B cell (primary cell): Measurements from ENCODE around the gene TUT4. TPM values are rescaled to one million over a fixed set of nuclear protein-coding genes. Genes with fewer than 3 reads are reported as not detected.

ENCODE experiments used
- ATAC-seq: fragments of 200-7000 bp; cut with Tn5 transposase; one replicate; pipeline ENCODE4 v1.10.0; 2021; ENCODE audit warnings: low read depth, mild to moderate bottlenecking, moderate number of reproducible peaks, moderate library complexity
- CTCF ChIA-PET: fragments of 350-600 bp; sonication (Branson Sonifier 250); formaldehyde crosslinking; loops from one replicate; lab custom pipeline; 2021; ENCODE audit warnings: antibody characterized with exemption, inconsistent platforms; lab: Charles Lee
- POLR2A ChIA-PET: fragments of 350-600 bp; sonication (Branson Sonifier 250); formaldehyde crosslinking; loops from one replicate; lab custom pipeline; 2021; ENCODE audit warnings: antibody characterized with exemption; lab: Charles Lee
- DNase-seq: peaks from one replicate; pipeline ENCODE4 v3.0.0; 2013
- H2AFZ ChIP-seq: 2 replicates; pipeline ENCODE4 v1.6.1; 2012; ENCODE audit warnings: mild to moderate bottlenecking, low read depth, low read length; ENCODE audit not compliant: insufficient read depth, poor library complexity, severe bottlenecking
- H3K27ac ChIP-seq, 2 donors: 1 replicate in 1 of 2; 2 replicates in 1 of 2; pipeline ENCODE4 v1.5.1; 2012 to 2013; ENCODE audit warnings: low read length in 2 of 2, mild to moderate bottlenecking in 2 of 2, moderate library complexity in 1 of 2
- H3K27me3 ChIP-seq, 4 experiments: fragments of 200-600 bp in 1 of 4; sonication (generic) in 1 of 4; replicated peaks in 1 of 4; 1 replicate in 2 of 4; 2 replicates in 2 of 4; pipeline versions ENCODE4 v1.6.1 to v1.7.0; 2013 to 2016; ENCODE audit warnings: low read length in 3 of 4, mild to moderate bottlenecking in 2 of 4, mixed read lengths in 1 of 4, moderate library complexity in 1 of 4; ENCODE audit not compliant: insufficient read depth in 4 of 4, control insufficient read depth in 3 of 4; ENCODE audit errors: control extremely low read depth in 1 of 4
- H3K36me3 ChIP-seq, 2 experiments: replicated peaks in 1 of 2; 1 replicate in 1 of 2; 2 replicates in 1 of 2; pipeline versions ENCODE4 v1.6.1 to v1.7.1; 2013; ENCODE audit warnings: low read length in 1 of 2; ENCODE audit not compliant: insufficient read depth in 2 of 2, control insufficient read depth in 1 of 2; ENCODE audit errors: control extremely low read depth in 1 of 2, extremely low read depth in 1 of 2
- H3K4me1 ChIP-seq, 2 donors: fragments of 200-600 bp in 1 of 2; sonication (generic) in 1 of 2; 1 replicate in 1 of 2; 2 replicates in 1 of 2; pipeline versions ENCODE4 v1.5.1 to v1.6.1; 2013 to 2017; ENCODE audit warnings: low read length in 2 of 2; ENCODE audit not compliant: control insufficient read depth in 2 of 2, insufficient read depth in 2 of 2
- H3K4me2 ChIP-seq: replicated peaks from 2 replicates; pipeline ENCODE3; 2012; ENCODE audit warnings: mild to moderate bottlenecking, low read depth, low read length; ENCODE audit not compliant: poor library complexity, severe bottlenecking
- H3K4me3 ChIP-seq, 5 experiments: fragments of 200-600 bp in 1 of 5; sonication (generic) in 1 of 5; 1 replicate in 3 of 5; 2 replicates in 2 of 5; pipeline versions ENCODE4 v1.5.1 to v1.7.0; 2011 to 2016; ENCODE audit warnings: low read length in 4 of 5, mild to moderate bottlenecking in 4 of 5, low read depth in 2 of 5, control low read depth in 1 of 5, moderate library complexity in 1 of 5; ENCODE audit not compliant: insufficient read depth in 1 of 5; ENCODE audit errors: control extremely low read depth in 1 of 5, extremely low read depth in 1 of 5
- H3K79me2 ChIP-seq: fragments of 200-600 bp; sonication (generic); one replicate; pipeline ENCODE4 v1.6.0; 2016; ENCODE audit warnings: low read length; ENCODE audit not compliant: control insufficient read depth, insufficient read depth
- H3K9ac ChIP-seq: fragments of 200-600 bp; sonication (generic); 2 replicates; pipeline ENCODE4 v1.6.1; 2017; ENCODE audit warnings: mild to moderate bottlenecking, low read length, moderate library complexity
- H3K9me3 ChIP-seq, 3 donors: one replicate each; pipeline versions ENCODE4 v1.6.1 to v1.7.1; 2013; ENCODE audit warnings: low read length in 2 of 3; ENCODE audit not compliant: control insufficient read depth in 2 of 3, insufficient read depth in 1 of 3; ENCODE audit errors: control extremely low read depth in 1 of 3
- H4K20me1 ChIP-seq: 2 replicates; pipeline ENCODE4 v1.6.0; 2012; ENCODE audit warnings: mild to moderate bottlenecking, low read length; ENCODE audit not compliant: insufficient read depth, control insufficient read depth, poor library complexity, severe bottlenecking
- H3K27ac Mint-ChIP-seq: one replicate; pipeline ENCODE4 v1.8.0; 2021; ENCODE audit warnings: mixed read lengths
- H3K27me3 Mint-ChIP-seq: one replicate; pipeline ENCODE4 v1.8.0; 2021; ENCODE audit warnings: mixed read lengths
- H3K4me1 Mint-ChIP-seq: one replicate; pipeline ENCODE4 v1.8.0; 2021; ENCODE audit warnings: mixed read lengths
- H3K4me3 Mint-ChIP-seq: one replicate; pipeline ENCODE4 v1.8.0; 2021; ENCODE audit warnings: mixed read lengths
- H3K9me3 Mint-ChIP-seq: one replicate; pipeline ENCODE4 v1.8.0; 2022; ENCODE audit warnings: mixed read lengths; ENCODE audit not compliant: insufficient read depth
- EZH2 ChIP-seq: IDR thresholded peaks from 2 replicates; pipeline ENCODE4 v1.6.1; 2012; ENCODE audit warnings: borderline replicate concordance, low read depth, mild to moderate bottlenecking, moderate library complexity, low read length; ENCODE audit not compliant: insufficient read depth, poor library complexity, severe bottlenecking
- WGBS: methylation state at CpG from one replicate; pipeline ENCODE4 v1.1.5; 2013; ENCODE audit warnings: missing lambda C conversion rate; ENCODE audit not compliant: insufficient coverage; 5-methylcytosine and 5-hydroxymethylcytosine counted together
- intact Hi-C: fragments of 100-400 bp; cut with micrococcal nuclease; formaldehyde crosslinking; loops from one replicate; pipeline ENCODE4 v1.10.0; 2022
- polyA plus RNA-seq: library from polyadenylated mRNA; depleted of rRNA; stranded (reverse); fragments of >200 nt; gene quantifications from 2 replicates; pipeline ENCODE4 v1.2.3, GENCODE V29; 2012
- total RNA-seq, 2 donors: library from RNA; stranded (reverse); fragments of 120-200 nt in 1 of 2; gene quantifications; 1 replicate in 1 of 2; 2 replicates in 1 of 2; pipeline versions ENCODE4 v1.2.3 to v1.2.4, GENCODE V29; 2013 to 2022
- TF ChIP-seq, protein P1 (sequence below): fragments of 200-600 bp; IDR thresholded peaks from one replicate; pipeline ENCODE4 v1.8.0; 2022; ENCODE audit warnings: antibody characterized with exemption, mild to moderate bottlenecking

The TUT4 gene
- total and polyA plus RNA-seq, 2 donors (not counting 1 experiment from before 2014, with no cell fraction given): 76.6 to 248 TPM

DNA sequence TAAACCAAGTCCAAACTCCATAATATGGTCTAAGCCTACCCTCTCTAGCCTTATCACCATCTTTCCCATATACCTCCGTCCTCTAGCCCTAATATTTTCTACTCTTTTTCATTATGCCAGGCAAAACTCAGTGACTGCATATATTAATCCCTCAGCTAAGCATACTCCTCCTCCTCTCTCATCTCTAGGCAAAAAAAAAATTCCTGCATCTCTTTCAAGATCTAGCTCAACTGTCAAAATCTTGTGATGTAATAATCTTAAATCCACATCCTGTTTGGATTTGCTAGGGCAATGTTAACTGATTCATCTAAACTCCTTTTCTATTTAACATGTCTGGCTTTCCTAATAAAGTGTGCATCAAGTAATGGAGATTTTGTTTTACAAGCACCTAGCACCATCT is 128.1 kb downstream of the TUT4 start:
- H3K9me3 ChIP-seq: no peaks in the 10 kb centered on the region
- Mint-ChIP-seq H3K27me3 (no peaks in the 10 kb centered on the region), H3K4me3 (no peak overlapping the region), H3K9me3 (no peaks in the 10 kb centered on the region), H3K4me1 (peaks cover 15% of the 10 kb centered on the region), H3K27ac (peak overlapping the region; percentile 4)
- H3K4me3 ChIP-seq: no peak overlapping the region
- TF ChIP-seq, protein P1, sequence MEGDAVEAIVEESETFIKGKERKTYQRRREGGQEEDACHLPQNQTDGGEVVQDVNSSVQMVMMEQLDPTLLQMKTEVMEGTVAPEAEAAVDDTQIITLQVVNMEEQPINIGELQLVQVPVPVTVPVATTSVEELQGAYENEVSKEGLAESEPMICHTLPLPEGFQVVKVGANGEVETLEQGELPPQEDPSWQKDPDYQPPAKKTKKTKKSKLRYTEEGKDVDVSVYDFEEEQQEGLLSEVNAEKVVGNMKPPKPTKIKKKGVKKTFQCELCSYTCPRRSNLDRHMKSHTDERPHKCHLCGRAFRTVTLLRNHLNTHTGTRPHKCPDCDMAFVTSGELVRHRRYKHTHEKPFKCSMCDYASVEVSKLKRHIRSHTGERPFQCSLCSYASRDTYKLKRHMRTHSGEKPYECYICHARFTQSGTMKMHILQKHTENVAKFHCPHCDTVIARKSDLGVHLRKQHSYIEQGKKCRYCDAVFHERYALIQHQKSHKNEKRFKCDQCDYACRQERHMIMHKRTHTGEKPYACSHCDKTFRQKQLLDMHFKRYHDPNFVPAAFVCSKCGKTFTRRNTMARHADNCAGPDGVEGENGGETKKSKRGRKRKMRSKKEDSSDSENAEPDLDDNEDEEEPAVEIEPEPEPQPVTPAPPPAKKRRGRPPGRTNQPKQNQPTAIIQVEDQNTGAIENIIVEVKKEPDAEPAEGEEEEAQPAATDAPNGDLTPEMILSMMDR: no peak
- no peak for TF ChIP-seq EZH2
- ChIA-PET POLR2A (no interaction called here), CTCF (interaction anchor here (0.6 kb wide), 1 partner anchor 497 kb away, joined by 3 read pairs; no protein-coding TSS in a partner anchor)
- H2AFZ ChIP-seq: no peak overlapping the region
- WGBS: 100% methylated on average over 1 of the region's 1 CpG
- no peaks in the 10 kb centered on the region for H3K79me2 ChIP-seq
- intact Hi-C loops: no loop called here
- DNase-seq: no peak
- H4K20me1 ChIP-seq: no peaks in the 10 kb centered on the region
- peak overlapping the region in 1 of 2 donors; percentile 60 for H3K27ac ChIP-seq
- ATAC-seq: no peak
- no peaks in the 10 kb centered on the region for H3K27me3 ChIP-seq
- peaks cover 0 to 11% of the 10 kb centered on the region in 2 donors for H3K4me1 ChIP-seq
- no peak overlapping the region for H3K9ac ChIP-seq
- no peak overlapping the region for H3K4me2 ChIP-seq
- H3K36me3 ChIP-seq: peaks cover 5 to 39% of the 10 kb centered on the region in 2 experiments

- Histone ChIP-seq H3K9me3 (no peaks in the 10 kb centered on the region), H3K36me3 (peaks cover 5 to 41% of the 10 kb centered on the region in 2 experiments), H3K79me2 (no peaks in the 10 kb centered on the region), H4K20me1 (no peaks in the 10 kb centered on the region), H3K27me3 (no peaks in the 10 kb centered on the region), H3K9ac (no peak overlapping the region), H2AFZ (peak overlapping the region; percentile 0), H3K27ac (peak overlapping the region in 1 of 2 donors; percentile 60), H3K4me3 (no peak overlapping the region), H3K4me1 (peaks cover 0 to 11% of the 10 kb centered on the region in 2 donors), H3K4me2 (peak overlapping the region; percentile 7)
- intact Hi-C loops: no loop called here
- POLR2A ChIA-PET: no interaction called here
- DNase-seq (no peak), ATAC-seq (peak; percentile 54)
- Mint-ChIP-seq H3K27me3 (no peaks in the 10 kb centered on the region), H3K4me3 (no peak overlapping the region), H3K27ac (peak overlapping the region; percentile 4), H3K4me1 (peaks cover 15% of the 10 kb centered on the region), H3K9me3 (no peaks in the 10 kb centered on the region)
- TF ChIP-seq EZH2: no peak
- TF ChIP-seq, protein P1: no peak
- CTCF ChIA-PET: interaction anchor here (0.6 kb wide), 1 partner anchor 498 kb away, joined by 3 read pairs; no protein-coding TSS in a partner anchor
These were observed 128.7 kb downstream of the TUT4 start for GRCh38 chr1:52424231-52424636.
